Measurements from ENCODE around the gene PLEKHA6.

The PLEKHA6 gene

DNA sequence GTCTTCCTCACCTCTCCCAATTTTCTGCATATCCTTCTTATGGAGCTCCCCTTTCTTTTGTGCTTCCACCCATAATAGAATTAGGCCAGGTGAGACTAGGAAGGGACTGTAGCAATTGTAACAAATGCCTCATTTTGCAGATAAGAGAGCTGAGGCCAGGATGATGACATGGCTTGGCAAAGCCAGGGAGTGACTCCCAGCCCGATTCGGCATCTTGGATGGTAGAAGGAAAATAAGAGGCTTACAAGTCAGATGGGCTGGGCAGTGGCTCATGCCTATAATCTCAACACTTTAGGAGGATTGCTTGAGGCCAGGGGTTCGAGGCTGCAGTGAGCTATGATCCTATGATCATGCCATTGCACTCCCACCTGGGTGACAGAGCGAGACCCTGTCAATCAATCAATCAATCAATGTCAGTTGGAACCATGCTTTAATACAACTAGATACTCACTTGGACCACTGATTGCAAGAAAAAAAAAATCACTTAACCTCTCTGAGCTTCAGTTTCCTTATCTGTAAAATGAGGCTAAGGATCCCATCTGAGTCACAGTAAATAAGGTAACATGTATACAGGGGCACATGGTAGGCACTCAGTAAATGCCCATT, 51.6 kb downstream of the PLEKHA6 start:
- DNase-seq: no peak

DNA sequence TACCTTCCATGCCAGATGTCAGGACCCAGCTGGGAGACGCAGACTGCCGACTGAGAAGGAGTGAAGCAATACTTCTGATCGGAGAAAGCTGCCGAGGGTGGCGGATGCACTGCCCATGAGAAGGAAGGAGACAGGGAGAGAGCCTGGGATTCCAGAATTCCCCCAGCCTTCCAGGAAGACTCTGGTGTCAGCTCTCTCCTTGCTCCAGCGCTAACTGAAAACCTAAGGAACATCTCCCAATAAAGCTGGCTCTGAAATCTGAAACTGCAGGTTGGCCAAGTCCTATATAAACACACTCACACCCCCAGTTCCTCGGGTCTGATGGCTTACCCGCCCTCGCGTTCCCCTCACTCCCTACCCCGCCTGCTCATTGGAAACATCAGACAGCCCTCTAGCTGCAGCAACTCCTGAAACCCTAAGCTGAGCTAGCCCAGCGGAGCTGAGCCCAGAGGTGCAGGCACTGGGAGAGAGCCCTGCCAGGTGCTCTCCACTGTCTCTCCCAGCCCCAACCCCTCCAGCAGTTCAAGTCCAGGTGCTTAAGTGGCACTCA, 52.3 kb downstream of the PLEKHA6 start:
- peak; percentile 74 for DNase-seq

DNA sequence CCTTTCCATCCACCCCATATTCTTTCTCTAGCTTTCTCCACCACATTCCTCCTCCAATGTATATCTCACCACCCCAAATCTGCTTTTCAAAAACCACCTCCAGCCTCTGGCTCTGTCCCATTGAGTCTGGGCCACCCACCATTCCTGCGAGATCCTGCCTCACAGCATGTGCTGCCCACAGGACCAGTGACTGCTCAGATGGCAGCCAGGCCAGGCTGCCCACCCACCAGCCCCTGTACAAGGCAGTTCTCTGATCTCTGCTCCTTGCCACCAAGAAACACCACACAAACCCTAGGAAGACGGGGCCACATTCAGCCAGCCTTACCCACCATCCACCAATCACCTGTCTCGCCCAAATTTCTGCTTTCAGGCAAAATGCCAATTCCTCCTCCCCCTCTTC, 53.7 kb downstream of the PLEKHA6 start:
- peak; percentile 4 for DNase-seq

DNA sequence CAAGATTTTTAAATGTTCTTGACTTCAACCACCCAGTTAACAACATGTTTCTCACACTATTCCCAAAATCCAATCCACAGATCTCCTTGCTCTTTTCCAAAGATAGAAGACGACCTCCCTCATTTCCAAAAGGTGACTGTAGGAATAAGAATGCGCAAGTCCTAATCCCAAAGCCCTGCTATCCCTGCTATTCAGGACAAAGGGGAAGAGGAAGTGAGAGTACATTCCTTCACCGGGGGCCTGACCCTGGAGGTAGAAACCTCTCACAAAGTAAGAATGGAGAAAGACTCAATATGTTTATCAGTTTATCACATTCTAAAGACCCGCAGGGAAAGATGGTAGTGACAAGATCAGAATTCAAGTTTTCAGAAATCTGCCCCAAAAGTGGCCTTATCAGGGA, 55.7 kb downstream of the PLEKHA6 start:
- no peak for DNase-seq

DNA sequence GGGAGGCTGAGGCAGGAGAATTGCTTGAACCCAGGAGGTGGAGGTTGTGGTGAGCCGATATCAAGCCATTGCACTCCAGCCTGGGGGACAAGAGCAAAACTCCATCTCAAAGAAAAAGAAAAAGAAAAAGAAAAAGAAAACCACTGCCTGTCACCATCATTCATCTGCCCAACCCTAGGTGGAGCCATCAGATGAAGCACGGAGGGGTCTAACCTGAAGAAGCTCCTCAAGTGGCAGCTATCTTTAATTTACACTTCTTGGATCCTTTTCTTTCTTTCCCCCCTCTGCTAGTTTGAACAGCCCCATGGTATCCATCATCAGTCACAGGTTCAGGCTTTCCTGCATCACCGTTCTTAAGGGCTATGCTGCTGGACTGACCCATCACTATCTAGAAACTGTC, 57.0 kb downstream of the PLEKHA6 start:
- no peak for DNase-seq

DNA sequence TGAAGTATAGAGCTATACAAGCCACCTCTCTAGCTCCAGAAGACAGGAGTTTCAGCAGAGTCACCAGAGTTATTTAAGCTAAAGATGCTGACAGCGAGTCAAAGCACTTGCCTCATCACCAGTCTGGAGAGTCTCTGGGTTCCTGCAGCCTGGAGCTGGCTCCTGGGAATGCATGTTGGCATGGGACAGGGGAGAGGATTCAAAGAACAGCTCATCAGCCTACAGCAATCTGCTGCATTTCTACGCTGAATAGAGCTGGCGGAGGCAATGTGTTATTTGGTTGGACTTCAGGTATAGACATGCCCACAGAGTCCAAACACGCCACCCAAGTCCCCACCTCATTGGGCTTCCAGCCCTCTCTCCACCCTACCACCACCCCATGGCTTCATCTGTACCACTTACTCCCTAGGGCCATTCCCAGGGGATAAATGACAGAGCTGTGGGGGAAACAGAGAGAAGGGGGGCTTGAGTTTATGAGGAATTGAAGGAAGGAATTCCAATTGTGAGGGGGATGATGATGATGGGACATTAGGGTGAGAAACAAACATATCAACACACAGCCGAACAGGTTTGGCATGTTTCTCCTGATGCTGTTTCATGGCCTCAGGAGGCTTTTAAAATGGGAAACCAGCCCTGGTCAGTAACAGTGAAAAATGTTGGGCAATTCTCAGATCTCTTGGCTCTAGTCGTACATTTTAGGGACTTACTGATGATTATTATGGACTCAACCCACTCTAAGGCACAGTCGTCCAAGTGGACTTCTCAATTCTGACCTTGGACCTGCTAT, 58.4 kb downstream of the PLEKHA6 start:
- no peak for DNase-seq

DNA sequence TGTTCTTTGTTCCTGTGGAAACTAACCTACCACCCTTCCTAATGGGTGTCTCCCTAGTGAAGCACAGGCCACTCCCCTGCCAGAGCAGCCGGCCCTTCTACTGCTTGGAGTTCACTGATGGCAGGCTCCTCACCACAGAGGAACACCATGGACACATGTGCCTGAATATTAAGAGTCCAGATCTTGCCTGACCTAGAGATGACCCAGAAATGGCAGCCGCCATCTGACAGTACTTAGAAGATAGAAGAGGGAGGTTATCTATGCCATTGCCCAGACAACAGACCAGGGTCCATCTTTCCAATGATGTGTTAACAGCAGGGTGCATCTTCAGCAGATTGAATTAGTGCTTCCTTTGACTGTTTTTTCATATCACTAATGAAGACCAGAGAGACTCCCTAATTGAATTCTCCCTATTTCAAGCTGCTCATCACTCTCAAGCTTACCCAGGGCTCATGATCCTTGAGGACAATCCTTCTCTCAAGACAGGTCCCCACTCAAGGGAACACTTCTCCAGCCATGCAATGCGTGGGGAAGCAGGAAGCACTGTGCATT, 59.8 kb downstream of the PLEKHA6 start:
- no peak for DNase-seq

DNA sequence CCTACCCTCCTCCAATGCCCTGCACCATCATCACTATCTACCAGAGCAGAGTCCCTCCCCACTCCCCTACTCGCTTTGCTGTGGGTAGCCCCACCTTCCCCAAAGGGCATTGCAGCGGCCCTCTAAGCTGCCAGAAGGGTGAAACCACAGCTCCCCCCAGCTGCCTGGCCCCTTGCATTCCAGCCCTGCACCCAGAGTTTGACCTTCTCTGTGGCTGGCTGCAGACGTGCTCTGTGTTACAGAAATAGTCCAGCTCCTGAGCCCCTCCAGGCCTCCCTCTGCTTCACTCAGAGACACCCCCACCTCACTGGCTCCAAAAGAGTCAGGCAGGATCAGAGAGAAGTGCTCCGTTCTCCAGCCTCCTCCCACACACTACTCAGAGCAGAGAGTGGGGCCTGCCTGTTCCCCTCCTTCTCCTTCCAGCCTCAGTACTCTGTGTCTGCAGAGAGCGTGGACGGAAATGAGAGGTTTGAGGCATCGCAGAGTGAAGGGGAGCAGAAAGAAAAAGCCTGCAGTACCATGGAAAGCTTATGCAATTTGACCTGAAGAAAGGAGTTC, 63.2 kb downstream of the PLEKHA6 start:
- no peak for DNase-seq

DNA sequence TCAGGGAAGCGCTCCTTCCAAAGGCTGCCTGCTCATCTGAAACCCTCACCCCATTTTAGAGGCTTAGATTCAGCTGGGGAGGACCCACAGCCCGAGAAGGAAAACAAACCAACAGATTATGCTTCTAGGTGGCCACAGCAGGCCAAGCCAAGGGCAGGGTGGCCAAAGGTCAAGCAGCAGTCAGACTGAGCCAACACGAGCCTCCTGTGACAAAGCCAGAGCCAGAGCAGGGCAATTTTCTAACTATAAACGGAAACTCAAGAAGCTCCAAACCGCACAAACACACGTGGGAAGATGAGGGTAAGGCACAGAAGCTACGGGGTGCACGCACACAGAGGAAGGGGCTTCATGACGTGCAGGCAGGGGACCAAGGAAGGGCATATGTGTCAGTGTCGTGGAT, 64.1 kb downstream of the PLEKHA6 start:
- no peak for DNase-seq

DNA sequence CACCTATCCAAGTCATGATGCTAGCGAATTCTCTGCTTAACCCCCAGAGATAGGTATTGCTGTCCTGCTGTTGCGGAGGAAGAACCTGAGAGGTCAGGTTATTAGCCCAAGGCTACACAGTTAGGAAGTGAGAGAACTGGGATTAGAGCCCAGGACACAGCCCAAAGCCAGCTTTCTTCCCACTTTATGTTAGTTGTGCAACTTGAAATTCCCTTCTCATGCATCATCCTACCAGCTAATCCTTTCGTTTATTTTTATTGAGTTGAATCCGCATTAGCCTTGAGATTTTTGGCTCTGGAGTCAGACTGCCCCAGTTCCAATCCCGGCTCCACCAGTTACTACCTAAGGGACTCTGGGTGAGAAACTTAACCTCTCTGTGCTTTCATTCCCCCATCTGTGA, 65.4 kb downstream of the PLEKHA6 start:
- no peak for DNase-seq

DNA sequence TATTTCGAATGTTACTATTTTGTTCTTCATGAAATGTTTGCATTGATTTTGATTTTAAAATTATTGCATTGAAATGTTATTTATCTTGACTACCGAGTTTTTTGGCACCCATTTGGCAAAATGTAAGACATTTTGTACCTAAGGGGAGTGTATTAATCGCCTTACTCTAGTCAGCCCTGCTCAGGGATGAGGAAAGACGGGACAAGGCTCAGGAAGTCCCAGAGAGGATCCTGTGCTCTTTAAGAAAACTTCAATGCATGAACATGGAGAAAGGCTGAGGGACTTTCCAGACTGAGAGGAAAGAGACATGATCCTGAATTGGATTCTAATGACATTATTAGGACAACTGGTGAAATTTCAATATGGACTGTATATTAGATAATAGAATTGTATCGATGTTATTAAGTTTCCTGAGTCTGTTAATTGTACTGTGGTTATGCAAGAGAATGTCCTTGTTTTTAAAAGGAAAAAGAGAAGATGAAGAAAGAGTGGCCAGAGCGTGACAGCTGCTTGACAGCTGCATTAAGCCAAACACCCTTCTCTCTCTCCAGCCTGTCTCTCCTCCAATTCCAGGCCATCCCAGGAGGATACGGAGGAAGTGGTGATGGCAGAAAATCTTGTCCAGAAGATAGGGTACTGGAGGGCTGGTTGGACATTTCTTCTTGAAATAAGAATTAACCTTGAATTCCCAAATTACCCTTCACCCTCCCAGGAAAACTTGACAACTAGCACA, 66.0 kb downstream of the PLEKHA6 start:
- DNase-seq: no peak

DNA sequence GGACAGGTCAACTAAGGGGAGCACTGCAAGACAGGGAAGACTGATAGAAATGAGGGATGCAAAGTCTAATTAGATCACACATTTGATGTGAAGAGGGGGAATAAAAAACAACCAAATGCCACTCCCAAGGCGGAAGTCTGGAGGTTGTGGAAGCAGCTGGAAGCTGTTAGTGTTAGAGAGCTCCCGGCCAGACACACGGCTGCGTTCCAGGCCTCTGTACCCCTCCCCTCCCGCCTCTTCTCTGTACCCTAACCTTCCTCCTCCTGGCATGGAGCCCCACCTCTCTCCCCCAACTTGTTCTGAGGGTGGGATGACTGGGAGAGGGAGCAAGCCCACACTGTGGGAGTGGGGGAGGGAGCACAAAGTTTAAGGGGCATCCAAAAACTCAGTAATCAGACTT, 67.0 kb downstream of the PLEKHA6 start:
- DNase-seq: no peak

DNA sequence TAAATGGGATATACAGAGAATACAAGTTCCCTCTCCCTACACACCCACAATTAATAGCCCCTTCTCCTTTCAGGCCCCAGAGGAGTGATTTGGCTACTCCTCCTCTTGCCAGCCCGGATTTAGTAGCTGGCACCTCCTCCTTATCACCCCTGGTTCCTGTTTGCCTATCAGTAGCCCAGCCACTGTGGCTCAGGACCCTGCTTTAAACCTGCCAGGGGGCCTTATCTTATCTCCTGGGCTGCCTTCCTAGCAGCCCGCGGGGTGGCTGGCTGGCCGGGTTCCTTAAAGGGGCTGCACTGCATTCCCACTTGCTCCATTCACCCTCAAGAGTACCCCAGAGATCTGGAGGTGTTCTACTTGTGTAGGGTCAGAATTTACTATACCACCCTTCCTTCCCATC, 70.4 kb downstream of the PLEKHA6 start:
- no peak for DNase-seq

DNA sequence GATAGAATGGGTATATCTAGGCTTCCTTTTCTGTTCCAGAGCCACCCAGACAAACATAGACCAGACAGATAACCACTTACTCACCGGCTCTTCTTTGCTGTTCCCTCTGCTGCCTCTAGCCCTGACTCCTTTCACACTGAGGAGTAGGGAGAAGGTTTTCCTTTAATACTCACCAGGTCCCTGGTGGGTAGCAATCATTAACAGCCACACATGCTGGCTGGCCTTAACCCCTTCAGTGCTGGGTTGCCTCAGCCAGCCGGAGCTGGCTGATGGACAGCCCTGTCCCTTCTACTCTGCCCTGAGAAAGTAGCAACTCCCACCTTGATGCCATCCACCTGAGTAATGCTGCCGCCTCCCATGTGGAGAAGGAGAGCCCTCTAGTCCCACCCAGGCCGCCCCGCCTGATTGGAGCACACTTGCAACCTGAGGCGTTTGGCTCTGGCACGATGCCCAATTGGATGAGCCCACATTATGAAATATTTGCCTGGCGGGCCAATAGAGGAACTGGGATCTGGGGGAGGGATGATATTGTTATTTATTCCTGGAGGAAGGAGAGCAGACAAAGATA, 71.6 kb downstream of the PLEKHA6 start:
- DNase-seq: no peak

DNA sequence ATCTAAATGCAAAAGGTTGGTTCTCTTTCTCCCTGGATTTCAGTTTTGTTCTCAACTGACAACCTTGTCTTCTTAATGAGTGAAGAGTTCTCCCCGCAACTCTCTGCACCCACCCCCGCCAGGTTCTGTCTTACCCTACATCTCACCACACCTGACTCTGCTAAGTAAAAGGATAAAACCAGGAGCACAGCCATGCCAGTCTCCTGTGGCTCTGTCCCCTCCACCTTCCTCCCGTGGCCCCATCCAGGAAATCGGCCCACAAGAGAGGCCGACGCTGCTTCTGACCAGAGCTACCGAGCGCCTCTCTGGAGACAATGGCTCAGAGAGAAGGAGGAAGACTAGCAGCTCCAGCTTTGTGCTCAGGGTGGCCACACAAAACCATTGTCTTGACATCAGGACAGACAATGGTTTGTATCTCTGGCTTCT, 72.2 kb downstream of the PLEKHA6 start:
- DNase-seq: no peak

DNA sequence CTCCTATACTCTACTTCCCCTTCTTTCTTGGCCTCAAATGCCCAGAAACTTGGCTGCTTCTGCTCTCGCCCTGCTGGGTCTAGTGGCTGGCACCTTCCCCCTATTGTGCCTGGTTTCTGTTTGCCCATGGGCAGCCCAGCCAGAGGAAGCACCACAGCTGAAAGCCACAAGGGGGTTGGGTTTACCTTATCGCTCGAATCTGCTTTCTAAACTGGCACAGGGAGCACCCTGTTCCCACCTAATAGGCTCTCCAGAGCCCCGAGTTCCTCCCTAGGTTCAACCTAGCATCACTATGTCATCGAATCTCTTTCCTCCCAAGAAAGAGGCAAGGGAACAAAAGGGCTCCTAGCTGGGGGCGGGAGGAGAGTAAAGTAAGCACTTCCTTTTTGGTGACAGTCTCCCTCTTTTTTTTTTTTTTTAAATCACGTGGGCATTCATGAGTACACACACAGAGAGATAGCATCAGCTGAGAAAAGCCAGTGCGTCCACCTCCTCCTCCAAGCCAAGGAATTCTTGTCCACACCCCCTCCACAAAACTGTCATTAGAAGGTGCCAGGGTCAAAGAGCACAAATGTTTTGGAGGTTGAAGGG, 72.8 kb downstream of the PLEKHA6 start:
- DNase-seq: no peak

DNA sequence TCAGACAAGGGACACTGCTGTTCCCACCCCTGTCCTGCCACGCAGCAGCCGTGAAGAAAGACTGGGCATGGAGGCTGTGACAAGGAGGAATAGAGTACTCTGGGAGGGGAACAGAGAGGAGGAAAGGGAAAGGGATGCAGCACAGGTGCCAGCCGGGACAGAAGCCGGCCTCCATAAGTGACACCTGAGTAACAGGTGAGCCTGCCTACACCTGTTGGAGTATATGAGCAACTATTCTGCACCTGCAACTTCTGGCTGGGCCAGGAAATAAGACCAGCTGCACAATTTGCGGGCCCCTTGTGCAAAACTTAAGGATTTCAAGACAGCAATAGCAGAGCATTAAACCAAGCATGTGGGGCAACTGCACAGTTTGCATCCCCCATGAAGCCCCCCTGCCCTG, 73.4 kb downstream of the PLEKHA6 start:
- no peak for DNase-seq

DNA sequence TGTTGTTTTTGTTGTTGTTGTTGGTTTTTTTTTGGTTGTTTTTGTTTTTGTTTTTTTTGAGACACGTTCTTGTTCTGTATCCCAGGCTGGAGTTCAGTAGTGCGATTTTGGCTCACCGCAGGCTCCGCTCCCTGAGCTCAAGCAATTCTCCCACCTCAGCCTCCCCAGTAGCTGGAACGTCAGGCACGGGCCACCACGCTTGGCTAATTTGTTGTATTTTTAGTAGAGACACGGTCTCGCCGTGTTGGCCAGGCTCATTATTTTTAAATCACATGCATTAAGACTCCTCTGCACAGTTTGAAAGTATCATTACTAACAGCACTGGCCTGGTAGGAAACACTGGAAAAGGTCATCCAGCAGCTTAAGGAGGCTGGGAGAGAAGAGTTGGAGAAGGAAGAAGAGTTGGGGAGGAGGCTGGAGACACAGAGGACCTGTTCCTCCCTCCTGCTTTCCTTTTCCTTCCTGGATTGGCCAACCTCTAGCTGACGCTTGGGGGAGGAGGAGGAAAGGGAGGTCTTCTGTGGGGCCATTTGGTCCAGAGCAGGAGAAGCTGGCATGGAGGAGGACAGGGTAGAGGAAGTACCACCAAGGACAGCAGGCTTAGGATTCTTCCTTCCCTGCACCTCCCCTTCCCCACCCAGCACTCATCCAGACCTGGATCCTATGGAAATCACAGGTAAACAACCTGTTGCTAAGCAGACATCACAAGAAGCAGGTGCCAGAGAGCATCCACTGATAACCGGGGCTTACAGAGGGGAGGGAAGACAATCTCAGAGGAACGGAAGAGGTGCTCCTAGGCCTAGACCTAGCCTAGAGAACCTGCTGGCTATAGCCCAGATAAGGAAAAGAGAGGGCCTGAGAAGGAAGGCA, 74.1 kb downstream of the PLEKHA6 start:
- DNase-seq: peak; percentile 15

DNA sequence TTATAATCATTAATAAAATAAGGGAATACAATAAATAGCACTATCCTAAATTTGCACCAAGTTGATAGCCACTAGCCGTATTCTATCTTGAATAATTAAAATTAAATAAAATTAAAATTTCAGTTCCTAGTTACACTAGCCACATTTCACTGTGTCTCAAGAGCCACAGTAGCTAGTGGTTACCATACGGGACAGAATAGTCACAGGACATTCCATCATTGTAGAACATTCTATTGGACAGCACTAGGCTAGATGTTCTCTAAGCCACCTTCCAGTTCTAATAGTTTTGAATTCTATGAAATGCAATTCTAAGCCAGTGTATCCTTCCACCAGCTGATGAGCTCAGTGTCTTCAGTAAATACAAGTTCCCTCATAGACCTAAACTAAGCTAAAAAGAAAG, 74.8 kb downstream of the PLEKHA6 start:
- no peak for DNase-seq

DNA sequence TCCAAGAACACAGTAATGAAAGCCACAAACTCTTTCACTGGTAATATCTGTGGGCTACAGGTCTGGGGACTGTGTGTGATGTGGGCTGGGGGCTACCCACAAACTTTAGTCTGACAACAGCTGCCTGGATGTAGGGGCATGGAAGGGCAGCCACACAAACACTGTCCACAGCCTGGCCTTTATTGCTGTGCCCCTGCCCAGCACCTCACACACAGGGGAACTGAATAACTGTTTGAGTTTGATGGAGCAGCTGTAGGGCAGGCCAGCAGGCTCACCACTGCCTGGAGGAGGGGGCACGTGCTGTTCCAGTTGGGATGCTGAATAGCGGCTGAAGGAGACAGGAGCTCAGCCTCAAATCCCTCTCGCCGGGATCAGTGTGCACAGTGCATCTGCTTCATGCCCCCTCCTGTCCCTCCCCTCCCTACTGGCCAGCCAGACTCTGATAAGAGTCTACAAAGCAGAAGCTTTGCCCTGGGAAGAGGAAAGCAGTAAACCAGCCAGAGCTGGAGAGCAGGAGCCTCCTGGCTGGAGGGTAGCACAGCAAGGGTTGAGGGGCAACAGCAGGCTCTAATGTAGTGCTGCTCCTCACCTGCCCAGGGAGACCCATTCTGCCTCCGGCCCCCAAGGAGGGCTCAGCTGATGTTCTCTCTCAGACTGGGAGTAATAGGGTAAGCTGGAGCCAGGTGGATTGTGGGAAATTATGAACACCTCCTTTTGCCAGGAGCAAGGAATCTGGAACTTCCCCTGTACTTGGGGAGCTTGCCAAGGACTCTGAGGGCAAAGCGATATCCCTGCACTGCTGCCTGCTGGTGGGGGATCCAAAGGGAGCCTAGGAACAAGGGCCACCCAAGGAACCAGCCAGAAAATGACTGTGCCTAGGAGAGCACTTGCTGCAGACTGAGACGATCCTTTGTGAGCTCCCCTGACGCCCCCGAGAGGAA, 75.7 kb downstream of the PLEKHA6 start:
- DNase-seq: no peak

Measured in NCI-H1105 treated with DMSO at 0.1 percent for 48 hours (cell line).